Stomach smooth muscle (tissue), 2 donors: ENCODE results near the gene PAFAH1B1.
A peak's percentile ranks its signal among the peaks of the same experiment; 100 is the strongest.
"Not testable (repeated sequence)": the region's sequence is repeated elsewhere in the genome, so short reads cannot be mapped to it uniquely, and the experiment has no call there.

Experiments
- H3K27ac ChIP-seq: one replicate; pipeline ENCODE4 v1.7.0; 2013; ENCODE audit warnings: mild to moderate bottlenecking, low read length, inconsistent platforms
- H3K27me3 ChIP-seq, 2 donors: one replicate each; pipeline ENCODE4 v1.7.0; 2013; ENCODE audit warnings: low read length in 2 of 2; ENCODE audit not compliant: insufficient read depth in 2 of 2, control insufficient read depth in 1 of 2
- H3K36me3 ChIP-seq, 2 donors: one replicate each; pipeline ENCODE4 v1.7.0; 2013; ENCODE audit warnings: low read length in 2 of 2; ENCODE audit not compliant: control insufficient read depth in 2 of 2, insufficient read depth in 2 of 2
- H3K4me1 ChIP-seq: one replicate; pipeline ENCODE4 v1.7.0; 2013; ENCODE audit warnings: low read length; ENCODE audit not compliant: control insufficient read depth, insufficient read depth
- H3K4me3 ChIP-seq, 2 donors: one replicate each; pipeline ENCODE4 v1.7.0; 2013; ENCODE audit warnings: low read length in 2 of 2
- H3K9ac ChIP-seq, 2 donors: one replicate each; pipeline ENCODE4 v1.7.0; 2013; ENCODE audit warnings: low read length in 2 of 2, mild to moderate bottlenecking in 1 of 2
- H3K9me3 ChIP-seq, 2 donors: one replicate each; pipeline ENCODE4 v1.7.0; 2013; ENCODE audit warnings: low read length in 2 of 2; ENCODE audit not compliant: control insufficient read depth in 2 of 2
- donor health status: healthy.
- donor health status: Pancreatic carcinoma.

The PAFAH1B1 gene

GRCh38 chr17:2697611-2698162 lies 104.2 kb downstream of the PAFAH1B1 start:
- Histone ChIP-seq H3K4me3 (no peak overlapping the region), H3K36me3 (peaks cover 44 to 52% of the 10 kb centered on the region in 2 donors), H3K9me3 (no peaks in the 10 kb centered on the region), H3K27me3 (no peaks in the 10 kb centered on the region), H3K4me1 (peaks cover 12% of the 10 kb centered on the region), H3K9ac (no peak overlapping the region), H3K27ac (no peak overlapping the region)

DNA sequence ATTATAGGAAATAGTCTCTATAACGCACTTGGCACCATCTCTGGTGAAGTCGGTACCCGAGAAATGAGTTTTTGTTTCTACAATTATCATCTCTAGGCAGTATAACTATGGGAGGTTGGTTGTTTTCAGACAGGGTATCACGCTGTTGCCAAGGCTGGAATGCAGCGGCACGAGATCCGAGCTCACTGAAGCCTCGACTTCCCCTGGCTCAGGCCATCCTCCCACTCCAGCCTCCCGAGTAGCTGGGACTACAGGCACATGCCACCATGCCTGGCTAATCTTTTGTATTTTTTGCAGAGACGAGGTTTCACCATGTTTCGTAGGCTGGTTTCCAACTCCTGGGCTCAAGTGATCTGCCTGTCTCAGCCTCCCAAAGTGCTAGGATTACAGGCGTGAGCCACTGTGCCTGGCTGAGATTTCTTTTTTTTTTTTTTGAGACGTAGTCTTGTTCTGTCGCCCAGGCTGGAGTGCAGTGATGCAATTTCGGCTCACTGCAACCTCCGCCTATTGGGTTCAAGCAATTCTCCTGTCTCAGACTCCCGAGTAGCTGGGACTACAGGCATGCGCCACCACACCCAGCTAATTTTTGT lies 105.9 kb downstream of the PAFAH1B1 start:
- Histone ChIP-seq H3K36me3 (peaks cover 46 to 55% of the 10 kb centered on the region in 2 donors), H3K4me1 (peaks cover 16% of the 10 kb centered on the region)
- H3K9me3 ChIP-seq, H3K27me3 ChIP-seq, H3K27ac ChIP-seq, H3K9ac ChIP-seq, H3K4me3 ChIP-seq: not testable (repeated sequence)

DNA sequence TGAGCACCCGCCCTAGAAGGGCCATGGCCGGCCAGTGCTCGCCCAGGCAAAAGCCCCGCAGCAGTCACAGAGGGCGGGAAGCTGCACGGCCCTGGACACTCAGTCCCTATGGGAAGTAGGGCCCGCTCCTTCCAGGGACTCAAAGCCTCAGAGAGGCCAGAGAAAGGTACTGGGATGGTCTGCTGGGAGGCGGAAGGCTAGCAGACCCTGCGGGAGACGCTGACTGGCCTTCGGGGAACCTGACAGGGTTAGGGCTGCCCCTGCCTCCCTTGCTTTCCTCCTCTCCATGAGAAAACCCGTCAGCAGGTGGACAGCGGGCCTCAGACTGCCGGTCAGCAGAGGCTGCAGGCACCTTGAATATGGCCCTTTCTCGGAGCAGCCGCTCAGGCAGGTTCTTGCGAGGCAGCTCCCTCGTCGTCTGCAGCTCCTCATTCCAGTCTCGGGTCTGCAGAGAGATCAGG lies 106.6 kb downstream of the PAFAH1B1 start:
- Histone ChIP-seq H3K27ac (no peak overlapping the region), H3K4me1 (peaks cover 16% of the 10 kb centered on the region), H3K36me3 (peaks cover 46 to 52% of the 10 kb centered on the region in 2 donors)

GRCh38 chr17:2700491-2701141 lies 107.2 kb downstream of the PAFAH1B1 start:
- H3K27me3 ChIP-seq, result no peaks in the 10 kb centered on the region
- H3K9me3 ChIP-seq, result no peaks in the 10 kb centered on the region
- H3K4me3 ChIP-seq, result no peak overlapping the region

More for the DNA sequence above, 106.6 kb downstream of the PAFAH1B1 start:
- no peaks in the 10 kb centered on the region for H3K27me3 ChIP-seq
- no peak overlapping the region for H3K9ac ChIP-seq
- no peak overlapping the region for H3K4me3 ChIP-seq
- no peaks in the 10 kb centered on the region for H3K9me3 ChIP-seq

DNA sequence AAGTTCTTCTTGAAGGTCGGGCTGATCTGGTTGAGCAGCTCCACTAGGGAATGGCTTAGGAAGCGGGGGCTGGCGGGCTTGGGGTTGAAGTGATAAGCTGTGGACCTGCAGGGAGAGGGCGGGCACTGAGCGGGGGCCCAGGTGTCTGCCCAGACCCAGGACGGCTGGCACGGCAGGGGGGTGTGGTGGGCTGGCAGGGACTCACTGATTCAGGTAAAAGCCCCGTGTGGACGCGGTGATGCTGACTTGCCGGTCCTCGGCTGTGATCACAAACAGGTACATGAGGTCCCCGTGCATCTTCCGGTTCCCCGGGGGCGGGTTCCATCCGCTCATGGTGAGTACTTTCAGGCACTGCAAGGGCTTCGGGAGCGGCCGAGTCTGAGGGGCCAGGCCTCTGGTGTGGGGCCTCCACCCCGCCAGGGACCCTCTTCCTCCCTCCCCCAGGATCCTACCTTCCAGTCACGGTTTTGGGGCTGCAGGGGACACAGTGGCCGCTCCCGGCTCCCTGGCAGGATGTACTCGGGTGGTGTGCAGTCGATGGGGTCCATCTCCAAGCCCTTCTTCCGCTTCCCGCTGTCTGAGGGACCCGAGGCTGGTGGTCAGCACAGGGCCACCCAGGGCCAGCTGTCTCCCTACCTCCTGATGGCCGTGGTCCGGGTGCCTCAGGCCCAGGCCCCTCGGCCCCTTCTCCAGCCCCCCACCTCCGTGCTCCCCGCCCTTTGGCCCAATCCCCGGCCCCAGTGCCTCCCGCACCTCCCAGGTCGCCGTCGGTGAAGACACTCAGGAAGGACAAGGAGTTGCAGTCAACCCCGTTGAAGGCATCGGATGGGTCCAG lies 107.9 kb downstream of the PAFAH1B1 start:
- peak overlapping the region in 1 of 2 donors; percentile 36 for H3K9ac ChIP-seq
- peaks cover 27% of the 10 kb centered on the region for H3K4me1 ChIP-seq
- H3K36me3 ChIP-seq, result peaks cover 38 to 43% of the 10 kb centered on the region in 2 donors
- no peaks in the 10 kb centered on the region for H3K9me3 ChIP-seq
- no peaks in the 10 kb centered on the region for H3K27me3 ChIP-seq
- H3K4me3 ChIP-seq, result no peak overlapping the region
- H3K27ac ChIP-seq, result peak overlapping the region; percentile 37

More at GRCh38 chr17:2700491-2701141, 107.2 kb downstream of the PAFAH1B1 start:
- H3K4me1 ChIP-seq, result peaks cover 20% of the 10 kb centered on the region
- H3K27ac ChIP-seq, result no peak overlapping the region
- H3K36me3 ChIP-seq, result peaks cover 45 to 48% of the 10 kb centered on the region in 2 donors
- H3K9ac ChIP-seq, result no peak overlapping the region

DNA sequence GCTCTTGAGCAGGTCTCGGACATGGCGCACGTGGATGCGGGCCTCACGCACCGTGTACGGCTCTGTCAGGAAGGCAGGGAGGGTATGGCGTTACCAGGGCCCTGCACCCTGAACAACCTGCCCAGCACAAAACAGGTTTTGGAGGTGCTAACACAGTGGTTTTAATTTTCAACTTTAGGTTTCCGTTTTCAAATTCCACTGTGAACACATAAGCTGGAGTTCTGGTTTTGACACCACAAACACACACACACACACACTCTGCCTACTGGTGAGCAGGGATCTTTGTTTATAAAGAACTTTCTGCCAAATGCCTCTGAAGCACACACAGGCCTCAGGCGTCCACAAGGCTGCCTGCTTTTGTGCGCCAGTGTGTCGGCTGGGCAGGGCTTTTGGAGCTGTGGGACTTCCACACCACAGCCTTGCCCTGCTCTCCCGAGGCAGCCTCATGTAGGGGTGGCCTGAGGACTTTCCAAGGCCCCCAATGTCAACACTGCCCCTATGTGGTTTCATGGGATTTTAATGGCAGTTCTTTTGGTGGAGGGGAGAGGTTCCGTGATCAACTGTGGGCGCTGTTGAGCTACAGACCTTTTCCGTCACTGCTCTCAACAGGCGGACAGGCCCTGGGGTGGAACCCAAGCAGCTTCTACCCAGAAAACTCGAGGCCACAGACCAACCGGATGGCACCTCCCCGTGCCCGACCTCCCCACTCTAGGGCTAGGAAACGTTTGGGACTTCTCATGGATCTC lies 108.7 kb downstream of the PAFAH1B1 start:
- peak overlapping the region; percentile 46 for H3K27ac ChIP-seq
- H3K36me3 ChIP-seq, result peaks cover 35 to 38% of the 10 kb centered on the region in 2 donors
- no peaks in the 10 kb centered on the region for H3K27me3 ChIP-seq
- peak overlapping the region in 1 of 2 donors; percentile 36 for H3K9ac ChIP-seq
- no peak overlapping the region for H3K4me3 ChIP-seq
- H3K9me3 ChIP-seq, result no peaks in the 10 kb centered on the region
- peaks cover 33% of the 10 kb centered on the region for H3K4me1 ChIP-seq

DNA sequence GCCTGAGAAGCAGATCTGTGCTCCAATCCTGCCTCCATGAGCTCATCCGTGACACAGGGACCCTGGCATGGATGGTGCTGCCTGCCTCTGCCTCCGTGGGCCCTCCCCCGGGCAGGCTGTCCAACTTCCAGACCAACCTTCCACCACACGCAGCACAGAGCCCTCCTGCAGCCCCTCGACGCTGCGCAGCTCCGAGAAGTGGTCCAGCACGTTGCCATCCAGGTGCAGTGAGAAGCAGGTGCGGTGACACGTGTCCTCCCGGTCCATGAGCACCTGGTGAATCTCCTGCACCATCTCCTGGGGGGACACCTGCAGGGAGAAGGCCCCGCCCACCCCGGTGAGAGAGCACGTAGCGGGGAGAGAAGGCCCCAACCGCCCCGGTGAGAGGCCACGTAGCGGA lies 109.7 kb downstream of the PAFAH1B1 start:
- H3K36me3 ChIP-seq, result peaks cover 27 to 34% of the 10 kb centered on the region in 2 donors
- no peaks in the 10 kb centered on the region for H3K27me3 ChIP-seq

DNA sequence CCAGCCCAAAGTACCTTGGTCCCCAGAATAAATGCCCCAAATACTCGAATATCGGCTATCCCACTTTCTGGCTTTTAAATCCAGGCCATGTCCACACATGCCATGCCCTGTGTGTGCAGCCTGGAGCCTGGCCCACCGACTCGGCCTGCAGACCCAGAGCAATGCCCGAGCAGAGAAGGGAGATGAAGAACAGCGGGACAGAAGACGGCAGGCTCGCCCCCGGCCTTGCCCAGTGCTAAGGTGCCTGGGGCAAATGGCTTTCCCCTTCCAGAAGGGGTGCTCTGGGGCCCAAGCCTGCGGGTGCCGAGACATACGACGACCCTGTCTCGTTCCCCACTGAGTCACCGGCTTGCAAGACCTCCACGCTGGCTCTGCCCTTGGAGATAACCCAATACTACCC lies 110.2 kb downstream of the PAFAH1B1 start:
- no peak overlapping the region for H3K27ac ChIP-seq
- no peak overlapping the region for H3K9ac ChIP-seq
- no peak overlapping the region for H3K4me3 ChIP-seq
- peaks cover 25 to 32% of the 10 kb centered on the region in 2 donors for H3K36me3 ChIP-seq
- H3K4me1 ChIP-seq, result peaks cover 48% of the 10 kb centered on the region
- H3K9me3 ChIP-seq, result no peaks in the 10 kb centered on the region
- H3K27me3 ChIP-seq, result no peaks in the 10 kb centered on the region

More for the DNA sequence above, 109.7 kb downstream of the PAFAH1B1 start:
- H3K27ac ChIP-seq, result no peak overlapping the region
- H3K4me1 ChIP-seq, result peaks cover 43% of the 10 kb centered on the region
- no peak overlapping the region for H3K4me3 ChIP-seq
- H3K9me3 ChIP-seq, result no peaks in the 10 kb centered on the region
- no peak overlapping the region for H3K9ac ChIP-seq

DNA sequence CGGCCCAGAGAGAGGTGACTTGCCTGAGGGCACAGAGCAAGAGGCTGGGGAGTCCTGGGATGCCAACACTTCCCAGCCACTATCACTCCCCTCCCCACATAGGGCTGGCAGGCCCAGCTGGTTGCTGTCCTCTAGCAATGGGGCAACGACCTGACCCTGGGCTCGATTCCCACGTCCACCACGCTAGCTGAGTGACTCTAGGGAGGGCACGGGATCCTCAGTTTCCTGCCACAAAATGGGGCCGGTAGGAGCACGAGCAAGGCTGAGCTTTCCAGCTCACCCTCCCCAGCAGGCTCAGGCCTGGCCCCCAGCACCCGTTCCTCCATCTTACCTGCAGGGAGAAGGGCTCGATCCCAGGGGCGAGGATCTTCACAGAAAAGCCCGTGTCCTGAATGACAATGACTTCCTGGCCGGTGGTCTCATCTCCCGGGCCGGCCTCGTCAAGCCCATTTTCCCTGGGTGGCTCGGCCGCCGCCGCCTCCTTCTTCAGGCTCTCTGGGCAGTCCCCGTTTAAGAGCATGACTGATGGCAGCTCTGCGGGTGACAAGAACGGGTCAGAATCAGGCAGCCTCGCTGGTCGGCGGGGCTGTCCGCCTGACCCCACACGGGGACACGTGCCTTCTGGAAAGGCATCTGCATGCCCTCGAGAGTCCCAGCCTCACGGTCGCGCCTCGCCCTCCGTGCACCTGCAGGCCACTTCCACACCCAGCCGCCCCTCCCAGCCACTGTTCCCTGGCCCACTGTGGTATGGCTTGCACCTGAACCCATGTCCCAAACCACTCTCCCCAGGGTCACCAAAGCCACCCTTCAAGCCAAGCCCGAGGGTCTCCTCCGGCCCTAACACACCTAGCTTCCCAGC lies 110.8 kb downstream of the PAFAH1B1 start:
- H3K36me3 ChIP-seq, result peaks cover 19 to 29% of the 10 kb centered on the region in 2 donors
- H3K4me3 ChIP-seq, result no peak overlapping the region
- H3K4me1 ChIP-seq, result peaks cover 54% of the 10 kb centered on the region
- H3K27ac ChIP-seq, result peak overlapping the region; percentile 11
- H3K9me3 ChIP-seq, result no peaks in the 10 kb centered on the region
- no peaks in the 10 kb centered on the region for H3K27me3 ChIP-seq
- no peak overlapping the region for H3K9ac ChIP-seq
